Endodermal cell (in vitro differentiated cells): Measurements from ENCODE around the gene GON4L. TPM values are rescaled to one million over a fixed set of nuclear protein-coding genes. Genes with fewer than 3 reads are reported as not detected.

Experiments used
- DNase-seq: peaks from one replicate; pipeline ENCODE4 v3.0.0-alpha.2; 2017
- H3K27ac ChIP-seq: 2 replicates; pipeline ENCODE4 v1.5.1; 2013; ENCODE audit warnings: mild to moderate bottlenecking, low read depth, low read length, moderate library complexity
- H3K27me3 ChIP-seq: 2 replicates; pipeline ENCODE4 v1.6.1; 2013; ENCODE audit warnings: mild to moderate bottlenecking, low read length, moderate library complexity; ENCODE audit not compliant: insufficient read depth, control insufficient read depth, poor library complexity, severe bottlenecking
- H3K36me3 ChIP-seq: 2 replicates; pipeline ENCODE4 v1.7.0; 2013; ENCODE audit warnings: mild to moderate bottlenecking, low read length, moderate library complexity; ENCODE audit not compliant: control insufficient read depth, insufficient read depth
- H3K4me1 ChIP-seq: one replicate; pipeline ENCODE4 v1.7.0; 2013; ENCODE audit warnings: low read length; ENCODE audit not compliant: control insufficient read depth, insufficient read depth
- H3K4me3 ChIP-seq: 2 replicates; pipeline ENCODE4 v1.5.1; 2013; ENCODE audit warnings: mild to moderate bottlenecking, low read length, moderate library complexity
- H3K9ac ChIP-seq: 2 replicates; pipeline ENCODE4 v1.6.1; 2013; ENCODE audit warnings: mild to moderate bottlenecking, low read length, moderate library complexity; ENCODE audit not compliant: poor library complexity, severe bottlenecking; ENCODE audit errors: extremely low read depth
- H3K9me3 ChIP-seq: 2 replicates; pipeline ENCODE4 v1.6.1; 2013; ENCODE audit warnings: mild to moderate bottlenecking, low read length, moderate library complexity; ENCODE audit not compliant: control insufficient read depth
- H3K27ac Mint-ChIP-seq: 2 replicates; pipeline ENCODE4 v1.8.0; 2020; ENCODE audit warnings: mixed read lengths
- H3K27me3 Mint-ChIP-seq: 2 replicates; pipeline ENCODE4 v1.8.0; 2021; ENCODE audit warnings: mild to moderate bottlenecking, mixed read lengths; ENCODE audit not compliant: insufficient read depth
- H3K36me3 Mint-ChIP-seq: 2 replicates; pipeline ENCODE4 v1.8.0; 2020; ENCODE audit warnings: low read depth, mixed read lengths
- H3K4me1 Mint-ChIP-seq: 2 replicates; pipeline ENCODE4 v1.8.0; 2020; ENCODE audit warnings: mixed read lengths
- H3K4me3 Mint-ChIP-seq: 2 replicates; pipeline ENCODE4 v1.8.0; 2020; ENCODE audit warnings: mild to moderate bottlenecking, moderate library complexity, mixed read lengths
- H3K9me3 Mint-ChIP-seq: 2 replicates; pipeline ENCODE4 v1.8.0; 2020; ENCODE audit warnings: mild to moderate bottlenecking, mixed read lengths
- CTCF ChIP-seq: fragments of 200-600 bp; sonication (generic); conservative IDR thresholded peaks from 2 replicates; pipeline ENCODE4 v1.5.0; 2021; ENCODE audit warnings: antibody characterized with exemption, mild to moderate bottlenecking
- WGBS, 2 experiments: methylation state at CpG; one replicate each; pipeline versions ENCODE4 v1.1.5 to v1.1.7; 2013; ENCODE audit warnings: missing lambda C conversion rate in 2 of 2, mixed read lengths in 1 of 2; ENCODE audit not compliant: insufficient coverage in 1 of 2, insufficient read length in 1 of 2; 5-methylcytosine and 5-hydroxymethylcytosine counted together
- total RNA-seq, 2 donors: library from RNA; stranded (reverse); fragmentation: NEBNext Ultra II Directional in 1 of 2; extraction: Animal tissue kit (Norgen Biotek cat#: 25700) in 1 of 2; gene quantifications; 2 replicates in 1 of 2; 3 replicates in 1 of 2; pipeline ENCODE4 v1.2.1, GENCODE V29; 2021

GON4L gene
- total RNA-seq, 2 donors from 2014 or later, result 62.7 to 64.6 TPM

- H3K27me3 Mint-ChIP-seq, result no peaks in the 10 kb centered on the region
- no peak overlapping the region for H3K9ac ChIP-seq
- H3K36me3 Mint-ChIP-seq, result peaks cover 44% of the 10 kb centered on the region
- no peak overlapping the region for H3K4me3 Mint-ChIP-seq
- no peaks in the 10 kb centered on the region for H3K27me3 ChIP-seq
- no peak for DNase-seq
- H3K4me1 ChIP-seq, result no peaks in the 10 kb centered on the region
- 88 to 90% methylated on average over 1 to 4 of the region's 4 CpGs for WGBS, 2 experiments
- no peak overlapping the region for H3K27ac ChIP-seq
- no peaks in the 10 kb centered on the region for H3K4me1 Mint-ChIP-seq
- no peak overlapping the region for H3K4me3 ChIP-seq
- H3K27ac Mint-ChIP-seq, result no peak overlapping the region
- peaks cover 28% of the 10 kb centered on the region for H3K36me3 ChIP-seq
- TF ChIP-seq CTCF, result no peak
- H3K9me3 ChIP-seq, result no peaks in the 10 kb centered on the region
- no peaks in the 10 kb centered on the region for H3K9me3 Mint-ChIP-seq
Measured at GRCh38 chr1:155827450-155827849, 29.6 kb downstream of the GON4L start.

DNA sequence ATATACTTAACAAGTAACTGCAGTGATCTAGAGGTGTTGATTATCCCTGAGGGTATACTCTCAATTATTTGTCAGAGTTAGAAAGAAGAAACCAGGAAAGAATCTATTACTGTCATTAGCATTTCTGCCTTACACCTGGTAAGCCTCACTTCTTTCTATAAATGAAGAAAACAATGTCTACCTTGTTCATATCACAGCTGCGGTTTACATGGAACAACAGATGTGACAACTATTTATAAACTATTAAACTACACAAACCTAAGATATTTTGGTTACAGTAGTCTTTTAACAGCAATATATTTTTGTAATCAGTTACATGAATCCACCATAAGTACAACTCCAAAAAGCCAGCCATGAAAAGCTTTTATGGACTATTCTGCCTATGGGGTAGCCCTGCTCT lies 40.7 kb downstream of the GON4L start:
- H3K36me3 ChIP-seq, result peaks cover 74% of the 10 kb centered on the region

GRCh38 chr1:155813672-155814071 lies 43.3 kb downstream of the GON4L start:
- Histone ChIP-seq H3K4me3 (no peak overlapping the region), H3K9ac (no peak overlapping the region), H3K27ac (no peak overlapping the region), H3K27me3 (no peaks in the 10 kb centered on the region), H3K4me1 (no peaks in the 10 kb centered on the region), H3K9me3 (no peaks in the 10 kb centered on the region), H3K36me3 (peaks cover 71% of the 10 kb centered on the region)
- Mint-ChIP-seq H3K9me3 (no peaks in the 10 kb centered on the region), H3K4me3 (no peak overlapping the region), H3K4me1 (no peaks in the 10 kb centered on the region), H3K27me3 (no peaks in the 10 kb centered on the region), H3K36me3 (peaks cover 62% of the 10 kb centered on the region), H3K27ac (no peak overlapping the region)
- 97 to 100% methylated on average over 3 of the region's 3 CpGs for WGBS, 2 experiments
- no peak for DNase-seq
- TF ChIP-seq CTCF, result no peak

More for the DNA sequence above, 40.7 kb downstream of the GON4L start:
- Histone ChIP-seq H3K4me3 (no peak overlapping the region), H3K9me3 (no peaks in the 10 kb centered on the region), H3K27ac (no peak overlapping the region), H3K4me1 (no peaks in the 10 kb centered on the region), H3K27me3 (no peaks in the 10 kb centered on the region), H3K9ac (no peak overlapping the region)
- no peak overlapping the region for H3K4me3 Mint-ChIP-seq
- no peak overlapping the region for H3K27ac Mint-ChIP-seq
- H3K36me3 Mint-ChIP-seq, result peaks cover 63% of the 10 kb centered on the region
- no peak for TF ChIP-seq CTCF
- H3K27me3 Mint-ChIP-seq, result no peaks in the 10 kb centered on the region
- no peaks in the 10 kb centered on the region for H3K9me3 Mint-ChIP-seq
- H3K4me1 Mint-ChIP-seq, result no peaks in the 10 kb centered on the region
- no peak for DNase-seq
- 100% methylated on average over 1 of the region's 1 CpG; no CpG with 5 or more reads in 1 of the 2 experiments for whole genome bisulfite sequencing, 2 experiments
